ENCODE results near the gene PGGHG.

DNA sequence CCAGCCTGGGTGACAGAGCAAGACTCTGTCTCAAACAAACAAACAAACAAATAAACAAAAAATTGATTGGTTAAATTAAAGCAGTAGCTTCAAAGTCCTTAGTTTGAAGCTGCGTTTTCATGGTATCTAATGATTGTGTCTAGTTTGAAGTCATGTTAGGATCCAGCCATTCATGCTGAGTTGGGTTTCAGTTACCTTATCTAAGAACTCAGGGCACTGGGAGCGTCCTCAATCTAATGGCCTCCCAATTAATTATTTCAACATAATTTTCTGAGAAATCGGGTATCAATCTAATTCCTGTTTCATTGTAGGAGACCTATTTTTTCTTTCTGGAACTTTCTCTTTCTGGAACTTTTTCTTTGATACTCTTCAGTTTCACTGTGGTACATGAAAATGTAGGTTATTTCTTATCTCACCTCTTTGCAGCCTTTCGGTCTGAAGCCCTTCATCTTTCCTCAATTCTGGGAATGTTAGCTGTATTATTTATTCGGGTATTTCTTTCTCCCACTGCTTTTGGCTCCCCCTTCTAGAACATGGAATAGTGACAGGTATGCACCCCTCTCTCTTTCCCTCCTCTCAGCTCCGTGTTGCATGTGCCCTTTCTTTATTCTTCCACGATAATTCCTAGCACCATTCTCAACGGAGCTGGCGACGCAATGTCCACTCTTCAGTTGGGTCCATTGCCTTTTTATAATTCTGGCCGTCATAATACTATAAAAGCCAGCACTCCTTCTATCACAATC is 56.1 kb downstream of the PGGHG start:
- TF ChIP-seq CTCF (IDR thresholded peaks at IDR 0.05) (no peak), POLR2A (IDR thresholded peaks at IDR 0.05) (no peak)
